GM21619 (cell line): ENCODE measurements around the gene FBXL13.
"Not testable (repeated sequence)": the region's sequence is repeated elsewhere in the genome, so short reads cannot be mapped to it uniquely, and the experiment has no call there.

Experiments used
- ATAC-seq: cut with Tn5 transposase; IDR thresholded peaks from one replicate; pipeline ENCODE4 v1.9.1; 2021; ENCODE audit not compliant: unreplicated experiment

The FBXL13 gene

GRCh38 chr7:102830197-102830596 lies 244.4 kb downstream of the FBXL13 start:
- no peak for ATAC-seq

GRCh38 chr7:102829075-102829474 lies 245.5 kb downstream of the FBXL13 start:
- no peak for ATAC-seq

DNA sequence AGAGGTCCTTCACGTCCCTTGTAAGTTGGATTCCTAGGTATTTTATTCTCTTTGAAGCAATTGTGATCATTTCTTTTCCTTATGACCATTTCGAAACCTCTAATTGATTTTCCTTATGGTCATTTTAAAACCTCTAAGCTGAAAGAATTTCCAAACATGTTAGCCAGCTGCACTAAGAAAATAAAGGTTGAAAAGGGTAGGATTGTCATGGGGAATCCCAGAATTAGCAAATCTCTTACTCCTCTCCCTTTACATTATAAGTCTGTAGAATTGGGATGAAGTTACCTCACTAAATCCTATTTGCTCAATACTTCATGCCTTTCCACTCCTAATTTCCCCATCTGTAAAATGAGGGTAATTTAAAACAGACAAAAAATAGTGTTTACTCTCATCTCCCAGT lies 246.3 kb downstream of the FBXL13 start:
- no peak for ATAC-seq

- ATAC-seq: no peak
These were observed 251.0 kb downstream of the FBXL13 start for GRCh38 chr7:102823390-102824119.

- no peak for ATAC-seq
These were observed 252.4 kb downstream of the FBXL13 start for GRCh38 chr7:102821994-102822747.

GRCh38 chr7:102819151-102819550 lies 255.4 kb downstream of the FBXL13 start:
- ATAC-seq: no peak

GRCh38 chr7:102817616-102818573 lies 256.7 kb downstream of the FBXL13 start:
- no peak for ATAC-seq

GRCh38 chr7:102814025-102814471 lies 260.5 kb downstream of the FBXL13 start:
- no peak for ATAC-seq

DNA sequence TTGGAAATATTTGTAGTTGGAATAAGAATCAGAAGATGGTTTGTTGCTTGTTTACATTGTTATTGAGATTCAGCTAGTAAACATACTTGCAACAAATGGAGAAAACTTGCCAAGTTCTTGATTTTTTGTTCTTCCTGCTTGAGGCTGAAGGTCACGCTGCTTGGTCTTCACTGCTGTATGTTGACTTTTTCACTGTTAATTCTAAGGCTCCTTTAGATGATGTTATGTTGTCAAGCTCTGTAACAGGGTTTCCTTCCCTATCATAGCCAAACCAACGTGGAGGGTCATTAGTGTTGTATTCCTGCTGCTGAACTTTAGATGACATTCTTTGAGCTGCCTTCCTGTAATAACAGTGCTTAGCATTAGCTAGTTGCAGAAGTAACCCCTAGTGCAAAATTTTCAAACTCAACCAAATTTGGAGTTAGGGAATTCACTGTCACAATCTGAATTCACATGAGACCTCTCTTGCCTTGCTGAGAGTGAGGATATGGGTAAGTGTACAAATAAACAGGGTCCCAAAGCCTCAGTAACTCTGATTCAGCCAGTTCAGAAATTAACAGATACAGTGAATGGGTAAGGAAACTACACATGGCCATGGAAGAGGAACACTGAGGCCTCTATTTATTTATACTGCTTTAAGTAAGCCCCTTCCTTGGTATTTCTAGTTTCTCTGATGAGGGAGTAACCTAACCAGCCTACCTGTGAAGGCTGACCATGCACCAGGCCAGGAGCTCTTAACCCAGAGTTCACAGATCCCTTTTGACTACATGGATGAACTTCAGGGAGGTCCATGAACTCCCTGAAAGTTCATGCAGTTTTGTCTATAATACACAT lies 261.2 kb downstream of the FBXL13 start:
- no peak for ATAC-seq

- ATAC-seq: no peak
These were observed 262.5 kb downstream of the FBXL13 start for GRCh38 chr7:102811942-102812678.

- ATAC-seq: no peak
These were observed 263.7 kb downstream of the FBXL13 start for GRCh38 chr7:102810916-102811315.

DNA sequence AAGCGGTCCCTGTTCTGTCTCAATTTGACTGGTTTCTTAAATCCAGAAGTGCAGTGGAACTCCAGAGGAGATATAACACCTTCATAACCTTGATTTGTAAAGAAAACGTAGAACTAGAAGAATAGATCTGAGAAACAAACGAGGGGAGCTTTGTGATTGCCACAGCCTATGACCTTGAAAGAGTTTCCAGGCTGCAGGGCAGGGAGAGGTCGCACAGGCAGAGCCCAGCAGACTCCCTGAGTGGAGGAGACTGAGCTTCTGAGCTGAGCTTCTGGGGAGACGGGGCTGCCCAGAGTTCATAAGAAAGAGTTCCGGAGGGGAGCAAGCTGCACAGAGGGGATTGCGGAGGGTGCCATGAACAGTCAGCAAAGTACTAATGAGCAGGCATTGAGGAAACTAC lies 268.0 kb downstream of the FBXL13 start:
- no peak for ATAC-seq

- not testable (repeated sequence) for ATAC-seq
These were observed 278.5 kb downstream of the FBXL13 start for GRCh38 chr7:102795987-102796595.

GRCh38 chr7:102794567-102794966 lies 280.0 kb downstream of the FBXL13 start:
- ATAC-seq: not testable (repeated sequence)

- ATAC-seq: not testable (repeated sequence)
These were observed 282.8 kb downstream of the FBXL13 start for GRCh38 chr7:102791831-102792230.

DNA sequence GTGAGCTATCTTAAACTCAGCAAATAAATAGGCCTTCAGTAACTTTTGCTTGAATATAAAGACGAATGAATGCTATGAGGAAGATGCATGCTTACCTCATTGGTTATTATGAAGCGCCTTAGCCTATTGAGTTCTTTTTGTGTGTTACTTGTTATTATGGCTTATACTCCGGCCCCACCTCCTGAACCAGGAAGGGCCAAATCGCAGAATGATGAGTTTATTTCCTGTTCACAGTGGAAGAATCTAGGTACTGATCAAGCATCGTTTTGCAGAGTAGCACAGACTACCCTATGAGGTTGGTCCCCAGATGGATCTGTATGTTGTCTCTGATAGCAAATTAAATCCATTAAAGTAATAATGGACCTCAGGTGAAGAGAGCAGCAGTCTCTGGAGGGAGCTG lies 283.2 kb downstream of the FBXL13 start:
- ATAC-seq: not testable (repeated sequence)

DNA sequence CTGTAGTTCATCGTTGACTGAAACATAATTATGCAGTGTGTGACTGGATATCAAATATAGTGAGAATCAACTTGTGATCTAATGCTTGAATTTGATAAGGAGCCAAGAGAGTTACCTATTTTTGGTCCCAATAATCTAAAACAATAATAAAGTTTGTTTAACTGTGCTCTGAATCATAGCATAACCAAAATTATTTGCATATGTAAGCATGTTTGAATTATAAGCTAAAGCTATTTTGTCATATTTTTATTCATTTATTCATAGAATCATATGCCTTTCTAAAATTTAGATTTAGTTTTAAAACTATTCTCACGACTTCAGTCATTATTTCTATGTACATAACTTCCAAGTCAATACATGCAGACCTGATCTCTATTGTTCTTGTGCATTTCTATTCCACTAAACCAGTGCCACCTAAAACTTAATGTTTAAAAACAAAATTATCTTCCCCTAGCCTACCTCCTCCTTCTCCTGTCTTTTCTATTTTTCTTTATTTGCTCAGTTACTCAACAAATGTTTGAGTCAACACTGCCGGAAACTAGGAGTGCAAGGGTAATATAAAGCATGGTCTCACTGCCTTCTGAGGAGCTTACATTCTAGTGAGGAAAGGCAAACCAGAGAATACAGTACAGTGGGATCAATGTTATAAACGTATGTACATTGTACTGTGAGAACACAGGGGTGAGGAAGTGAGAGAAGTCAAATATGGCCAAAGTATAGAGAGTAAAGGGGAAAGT lies 284.1 kb downstream of the FBXL13 start:
- ATAC-seq: not testable (repeated sequence)

- ATAC-seq: not testable (repeated sequence)
These were observed 285.8 kb downstream of the FBXL13 start for GRCh38 chr7:102788770-102789169.
